OCI-LY7 (cell line): ENCODE measurements around the gene ACTL8. TPM values are rescaled to one million over a fixed set of nuclear protein-coding genes. Genes with fewer than 3 reads are reported as not detected.
"Not testable (repeated sequence)": the region's sequence is repeated elsewhere in the genome, so short reads cannot be mapped to it uniquely, and the experiment has no call there.

Experiments used
- BruUV-seq: library from RNA; stranded (reverse); fragments of 400-500 nt; replicated peaks from 2 replicates; lab custom pipeline; 2021; lab: Mats Ljungman, UMichigan
- CTCF ChIA-PET: fragments of 300-600 bp; sonication (Branson Sonifier 250); formaldehyde crosslinking; loops from one replicate; lab custom pipeline; 2022; ENCODE audit warnings: antibody characterized with exemption; ENCODE audit not compliant: unreplicated experiment; lab: Charles Lee
- POLR2A ChIA-PET: fragments of 300-600 bp; sonication (Branson Sonifier 250); formaldehyde crosslinking; loops from one replicate; lab custom pipeline; 2022; ENCODE audit warnings: antibody characterized with exemption; lab: Charles Lee
- DNase-seq: peaks from one replicate; pipeline ENCODE4 v3.0.0-alpha.2; 2015; ENCODE audit warnings: low spot score
- H2AFZ ChIP-seq: fragments of 200-600 bp; sonication (generic), shearing (Covaris generic); 2 replicates; pipeline ENCODE4 v1.6.1; 2014; ENCODE audit warnings: mild to moderate bottlenecking, antibody characterized with exemption, low read length, moderate library complexity
- H3K27ac ChIP-seq: fragments of 200-600 bp; sonication (generic); 2 replicates; pipeline ENCODE4 v1.5.1; 2014; ENCODE audit warnings: mixed run types, low read depth, mild to moderate bottlenecking, moderate library complexity, low read length, inconsistent platforms; ENCODE audit not compliant: poor library complexity, severe bottlenecking
- H3K36me3 ChIP-seq: fragments of 200-600 bp; sonication (generic); 2 replicates; pipeline ENCODE4 v1.6.1; 2014; ENCODE audit warnings: mild to moderate bottlenecking, antibody characterized with exemption, low read length, moderate library complexity, mixed read lengths; ENCODE audit not compliant: insufficient read depth
- H3K4me1 ChIP-seq: fragments of 200-600 bp; sonication (generic); 2 replicates; pipeline ENCODE4 v1.5.1; 2014; ENCODE audit warnings: mild to moderate bottlenecking, low read length; ENCODE audit not compliant: insufficient read depth, poor library complexity, severe bottlenecking
- H3K4me2 ChIP-seq: fragments of 200-600 bp; sonication (generic); 2 replicates; pipeline ENCODE4 v1.6.1; 2014; ENCODE audit warnings: mild to moderate bottlenecking, low read length
- H3K4me3 ChIP-seq: fragments of 200-600 bp; sonication (generic); 2 replicates; pipeline ENCODE4 v1.5.1; 2014; ENCODE audit warnings: mild to moderate bottlenecking, low read depth, low read length; ENCODE audit not compliant: poor library complexity, severe bottlenecking
- H3K79me2 ChIP-seq: fragments of 200-600 bp; sonication (generic); 2 replicates; pipeline ENCODE4 v1.6.1; 2016; ENCODE audit warnings: low read depth, mild to moderate bottlenecking, low read length, moderate library complexity, mixed read lengths; ENCODE audit not compliant: insufficient read depth
- H3K9me2 ChIP-seq: fragments of 200-600 bp; sonication (generic); 2 replicates; pipeline ENCODE4 v1.6.1; 2016; ENCODE audit warnings: mild to moderate bottlenecking, low read length, mixed read lengths; ENCODE audit not compliant: insufficient read depth
- H3K9me3 ChIP-seq: fragments of 200-600 bp; sonication (generic); 2 replicates; pipeline ENCODE4 v1.6.1; 2014; ENCODE audit warnings: mild to moderate bottlenecking, mixed run types, low read length, mixed read lengths
- H4K20me1 ChIP-seq: fragments of 200-600 bp; sonication (generic); 2 replicates; pipeline ENCODE4 v1.6.1; 2014; ENCODE audit warnings: mild to moderate bottlenecking, antibody characterized with exemption, low read length, moderate library complexity, mixed read lengths; ENCODE audit not compliant: insufficient read depth
- EZH2phosphoT487 ChIP-seq: fragments of 200-600 bp; sonication (generic); IDR thresholded peaks from 2 replicates; pipeline ENCODE4 v1.6.1; 2018; ENCODE audit warnings: low read depth, borderline replicate concordance, mild to moderate bottlenecking, mixed run types, antibody characterized with exemption, low read length, moderate library complexity, mixed read lengths
- intact Hi-C: fragments of 100-400 bp; cut with micrococcal nuclease; formaldehyde crosslinking; loops from one replicate; pipeline ENCODE4 v1.10.0; 2022; ENCODE audit not compliant: unreplicated experiment
- total RNA-seq, 2 experiments: library from RNA; depleted of rRNA in 1 of 2; stranded (reverse); fragments of >200 nt in 1 of 2; shearing (Covaris generic) in 1 of 2; gene quantifications; 2 replicates each; pipeline ENCODE4 v1.2.3, GENCODE V29; 2014 to 2022
- TF ChIP-seq, protein P1 (sequence below): fragments of 200-600 bp; sonication (generic); conservative IDR thresholded peaks from 2 replicates; pipeline ENCODE4 v1.5.1; 2014; ENCODE audit warnings: mild to moderate bottlenecking, antibody characterized with exemption, low read length, moderate library complexity, mixed read lengths

The ACTL8 gene
- total RNA-seq, 2 experiments from 2014 or later, result not detected

DNA sequence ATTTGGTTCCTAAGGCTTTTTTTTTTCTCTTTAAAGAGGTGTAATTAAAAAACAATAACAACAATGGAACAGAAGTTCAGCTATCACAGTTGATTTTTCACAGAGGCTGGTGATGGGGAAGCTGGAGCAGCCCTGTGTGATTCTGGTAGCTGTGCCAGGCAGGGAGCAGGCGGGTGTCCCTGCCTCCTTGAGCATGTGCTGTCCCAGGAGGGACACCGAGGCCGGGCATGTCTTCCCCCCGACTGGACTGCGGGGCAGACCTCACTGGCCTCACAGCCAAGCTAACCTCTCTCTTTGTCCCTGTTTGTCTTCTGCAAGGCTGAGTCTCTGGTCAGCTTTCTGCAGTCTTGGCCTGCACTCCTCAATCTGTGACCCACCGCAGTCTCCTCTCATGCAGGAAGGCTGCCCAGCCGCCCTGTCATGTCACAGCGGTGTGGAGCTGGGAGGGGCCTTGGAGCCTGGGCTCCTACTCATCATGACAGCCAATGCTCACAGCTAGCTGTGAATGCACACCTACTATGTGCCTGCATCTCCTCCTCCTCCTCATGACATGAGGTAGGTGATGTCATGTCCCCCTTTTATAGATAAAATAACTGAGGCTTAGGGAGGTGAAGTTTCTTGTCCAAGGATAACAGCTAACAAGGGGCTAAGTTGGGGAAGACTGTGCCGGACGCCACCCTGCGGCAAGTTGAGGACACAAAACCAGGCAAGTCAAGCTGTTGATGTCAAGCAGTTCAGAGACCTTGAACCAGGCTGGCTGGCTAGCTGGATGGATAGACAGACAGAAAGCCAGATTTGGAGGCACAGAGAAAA is 10.3 kb upstream of the ACTL8 start:
- ChIA-PET POLR2A (no interaction called here), CTCF (no interaction called here)
- no peaks in the 10 kb centered on the region for H3K36me3 ChIP-seq
- H3K4me3 ChIP-seq, result no peak overlapping the region
- H3K9me2 ChIP-seq, result no peaks in the 10 kb centered on the region
- no peaks in the 10 kb centered on the region for H3K9me3 ChIP-seq
- H2AFZ ChIP-seq, result no peak overlapping the region
- H3K4me2 ChIP-seq, result no peak overlapping the region
- no peaks in the 10 kb centered on the region for H4K20me1 ChIP-seq
- no peak overlapping the region for H3K27ac ChIP-seq
- intact Hi-C loops, result loop anchor here (10.0 kb wide), 1 partner anchor 80 kb away; no protein-coding TSS in a partner anchor
- no peak for DNase-seq
- TF ChIP-seq, protein P1, sequence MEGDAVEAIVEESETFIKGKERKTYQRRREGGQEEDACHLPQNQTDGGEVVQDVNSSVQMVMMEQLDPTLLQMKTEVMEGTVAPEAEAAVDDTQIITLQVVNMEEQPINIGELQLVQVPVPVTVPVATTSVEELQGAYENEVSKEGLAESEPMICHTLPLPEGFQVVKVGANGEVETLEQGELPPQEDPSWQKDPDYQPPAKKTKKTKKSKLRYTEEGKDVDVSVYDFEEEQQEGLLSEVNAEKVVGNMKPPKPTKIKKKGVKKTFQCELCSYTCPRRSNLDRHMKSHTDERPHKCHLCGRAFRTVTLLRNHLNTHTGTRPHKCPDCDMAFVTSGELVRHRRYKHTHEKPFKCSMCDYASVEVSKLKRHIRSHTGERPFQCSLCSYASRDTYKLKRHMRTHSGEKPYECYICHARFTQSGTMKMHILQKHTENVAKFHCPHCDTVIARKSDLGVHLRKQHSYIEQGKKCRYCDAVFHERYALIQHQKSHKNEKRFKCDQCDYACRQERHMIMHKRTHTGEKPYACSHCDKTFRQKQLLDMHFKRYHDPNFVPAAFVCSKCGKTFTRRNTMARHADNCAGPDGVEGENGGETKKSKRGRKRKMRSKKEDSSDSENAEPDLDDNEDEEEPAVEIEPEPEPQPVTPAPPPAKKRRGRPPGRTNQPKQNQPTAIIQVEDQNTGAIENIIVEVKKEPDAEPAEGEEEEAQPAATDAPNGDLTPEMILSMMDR, result no peak
- no peak for TF ChIP-seq EZH2phosphoT487
- H3K4me1 ChIP-seq, result no peaks in the 10 kb centered on the region
- H3K79me2 ChIP-seq, result no peaks in the 10 kb centered on the region
- BruUV-seq, result no TSS peak

DNA sequence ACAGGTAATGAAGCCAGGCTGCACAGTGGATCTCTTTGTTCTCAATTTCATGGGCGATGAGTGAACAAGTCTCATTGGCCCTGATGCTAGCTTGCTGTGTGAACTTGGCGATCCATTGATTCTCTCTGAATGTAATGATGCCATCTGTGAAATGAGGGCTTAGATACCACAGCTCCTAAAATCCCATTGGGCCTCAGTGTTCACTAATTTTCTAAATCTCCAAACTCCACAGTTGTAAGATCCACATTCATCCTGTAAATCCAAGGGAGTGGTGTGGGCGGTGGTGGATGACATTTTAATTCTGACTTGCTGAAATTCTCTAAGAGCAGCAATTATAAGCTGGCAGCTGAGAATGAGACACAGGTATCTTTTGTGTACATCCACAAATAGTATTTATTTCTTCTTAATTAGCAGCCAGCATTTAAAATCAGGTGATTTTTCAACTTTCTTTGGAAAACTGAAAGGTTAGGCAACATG is 9.6 kb upstream of the ACTL8 start:
- intact Hi-C loops, result loop anchor here (10.0 kb wide), 1 partner anchor 81 kb away; no protein-coding TSS in a partner anchor
- CTCF ChIA-PET, result no interaction called here
- no peaks in the 10 kb centered on the region for H3K4me1 ChIP-seq
- no peaks in the 10 kb centered on the region for H4K20me1 ChIP-seq
- H3K4me2 ChIP-seq, result no peak overlapping the region
- H2AFZ ChIP-seq, result no peak overlapping the region
- no peak for DNase-seq
- TF ChIP-seq EZH2phosphoT487, result no peak
- H3K4me3 ChIP-seq, result no peak overlapping the region
- H3K79me2 ChIP-seq, result no peaks in the 10 kb centered on the region
- no TSS peak for BruUV-seq
- H3K9me3 ChIP-seq, result no peaks in the 10 kb centered on the region
- no peaks in the 10 kb centered on the region for H3K9me2 ChIP-seq
- H3K27ac ChIP-seq, result no peak overlapping the region
- POLR2A ChIA-PET, result no interaction called here
- no peaks in the 10 kb centered on the region for H3K36me3 ChIP-seq

DNA sequence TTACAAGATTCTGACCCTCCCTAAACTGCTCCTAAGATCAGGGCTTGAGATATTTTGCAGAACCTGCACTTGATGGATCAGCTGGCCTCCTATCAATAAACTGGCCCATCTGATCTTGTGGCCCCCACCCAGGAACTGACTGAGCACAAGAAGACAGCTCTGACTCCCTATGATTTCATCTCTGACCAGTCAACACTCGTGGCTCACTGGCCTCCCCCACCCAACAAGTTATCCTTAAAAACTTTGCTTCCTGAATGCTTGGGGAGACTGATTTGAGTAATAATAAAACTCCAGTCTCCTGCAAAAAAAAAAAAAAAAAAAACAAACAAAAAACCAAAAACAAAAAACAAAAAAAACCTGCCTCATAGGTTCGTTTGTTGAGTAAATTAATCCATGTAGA is 8.9 kb upstream of the ACTL8 start:
- POLR2A ChIA-PET, result interaction anchor here (0.5 kb wide), 1 partner anchor 50 kb away, joined by 5 read pairs; no protein-coding TSS in a partner anchor
- DNase-seq, BruUV-seq, H2AFZ ChIP-seq, H4K20me1 ChIP-seq, CTCF ChIA-PET, H3K27ac ChIP-seq, H3K36me3 ChIP-seq, H3K9me2 ChIP-seq, H3K4me1 ChIP-seq, H3K9me3 ChIP-seq, H3K79me2 ChIP-seq, H3K4me2 ChIP-seq, H3K4me3 ChIP-seq: not testable (repeated sequence)
- intact Hi-C loops, result loop anchor here (10.0 kb wide), 1 partner anchor 81 kb away; no protein-coding TSS in a partner anchor
